ENCODE measurements around the gene CHAT.

CHAT gene

GRCh38 chr10:49688920-49689319, 75.1 kb downstream of the CHAT start:
- DNase-seq (ENCODE audit: low read depth) = no peak

- no peak for DNase-seq (ENCODE audit: low read depth)
Observed at GRCh38 chr10:49689882-49690510, 76.2 kb downstream of the CHAT start.

DNA sequence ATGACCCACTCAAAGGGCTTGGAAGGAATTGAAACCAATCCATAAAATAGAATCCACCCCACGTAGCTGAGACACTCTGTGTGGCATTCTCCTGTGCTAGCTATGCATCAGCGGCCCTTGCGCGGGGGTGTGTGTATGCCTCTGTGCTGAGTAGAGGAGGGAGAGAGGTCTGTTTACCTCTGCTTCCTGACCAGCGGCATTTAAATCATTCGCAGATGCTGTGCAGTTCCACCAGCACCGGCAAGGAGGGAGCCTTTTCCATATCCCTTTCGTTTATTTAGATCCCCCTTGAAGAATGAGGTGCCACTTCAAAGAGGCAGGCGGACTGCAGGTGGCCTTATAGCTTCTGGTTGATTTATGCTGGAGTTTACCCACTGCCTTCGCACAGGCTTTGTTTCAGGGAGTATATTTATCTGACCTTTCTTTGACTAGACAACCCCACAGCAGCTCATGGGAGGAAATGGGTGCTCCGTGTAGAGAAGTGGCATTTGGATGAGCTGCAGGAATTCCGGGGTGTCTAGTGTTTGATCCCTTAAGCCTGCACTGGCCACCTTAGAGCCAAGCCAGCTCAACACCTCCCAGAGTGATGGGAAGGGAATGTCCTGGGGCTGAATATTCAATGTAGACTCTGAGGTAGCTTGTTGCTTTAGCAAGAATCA, 77.0 kb downstream of the CHAT start:
- DNase-seq (ENCODE audit: low read depth) = no peak

DNA sequence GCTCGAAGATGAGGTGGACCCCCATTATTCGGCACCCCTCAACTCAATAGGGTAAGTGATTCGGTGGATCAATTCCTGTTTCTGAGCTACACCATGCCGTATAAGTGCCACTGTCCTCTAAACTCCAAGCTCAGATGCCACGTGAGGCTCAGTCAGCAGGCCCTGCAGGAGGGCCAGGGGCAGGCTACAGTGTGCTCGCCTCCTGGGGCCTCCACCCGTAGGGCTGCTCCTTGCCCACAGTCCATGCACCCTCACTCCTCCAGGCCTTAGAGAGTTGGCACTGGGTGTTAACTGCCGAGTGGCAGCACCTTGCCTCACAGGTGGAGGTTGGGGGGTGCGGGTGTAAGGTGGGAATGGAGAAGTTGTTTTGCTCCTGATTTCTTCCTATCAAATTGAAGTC, 77.8 kb downstream of the CHAT start:
- DNase-seq (ENCODE audit: low read depth) = no peak

- DNase-seq (ENCODE audit: low read depth) = no peak
Observed at GRCh38 chr10:49694466-49694865, 80.6 kb downstream of the CHAT start.

- no peak for DNase-seq (ENCODE audit: low read depth)
Observed at GRCh38 chr10:49696311-49696710, 82.5 kb downstream of the CHAT start.

GRCh38 chr10:49698679-49699078, 84.8 kb downstream of the CHAT start:
- no peak for DNase-seq (ENCODE audit: low read depth)

- no peak for DNase-seq (ENCODE audit: low read depth)
Observed at GRCh38 chr10:49700211-49700610, 86.4 kb downstream of the CHAT start.

GRCh38 chr10:49700997-49701396, 87.2 kb downstream of the CHAT start:
- DNase-seq (ENCODE audit: low read depth) = no peak

GRCh38 chr10:49707585-49707984, 93.7 kb downstream of the CHAT start:
- DNase-seq (ENCODE audit: low read depth) = no peak

DNA sequence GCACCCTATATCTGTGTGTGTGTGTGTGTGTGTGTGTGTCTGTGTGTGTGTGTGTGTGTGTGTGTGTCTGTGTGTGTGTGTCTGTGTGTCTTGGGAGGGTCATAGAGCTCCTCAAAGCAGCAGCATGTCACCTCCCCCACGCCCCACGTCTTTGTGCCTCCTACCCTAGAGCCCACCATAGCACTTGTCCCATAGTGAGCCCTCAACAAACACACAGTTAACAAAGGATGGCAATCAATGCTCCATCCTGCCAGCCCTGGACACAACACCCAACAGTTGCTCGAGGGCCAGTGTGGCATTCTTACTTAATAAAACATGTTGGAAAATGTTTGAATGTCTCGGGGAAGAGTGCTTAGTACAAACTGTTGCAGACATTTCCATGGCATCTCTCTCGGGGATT, 96.1 kb downstream of the CHAT start:
- DNase-seq (ENCODE audit: low read depth) = no peak

- DNase-seq (ENCODE audit: low read depth) = no peak
Observed at GRCh38 chr10:49710966-49711365, 97.1 kb downstream of the CHAT start.

DNA sequence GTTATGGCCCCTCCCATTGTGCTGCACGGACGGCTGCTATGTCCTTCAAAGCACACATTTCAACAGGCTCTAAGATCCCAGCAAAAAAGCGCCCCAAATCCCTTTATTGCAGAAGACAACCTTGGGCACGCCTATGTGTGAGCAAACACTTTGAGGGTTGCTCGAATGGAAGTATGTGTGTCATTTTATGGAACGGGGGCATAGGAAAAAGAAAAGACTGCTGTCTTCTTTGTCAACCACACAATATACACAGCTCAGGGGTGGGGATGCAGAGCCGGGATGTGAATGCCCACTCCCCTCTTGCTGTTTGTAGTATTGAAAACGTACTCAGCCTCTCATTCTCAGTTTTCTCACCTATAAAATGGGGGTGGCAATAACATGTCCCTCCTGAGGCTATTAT, 97.6 kb downstream of the CHAT start:
- no peak for DNase-seq (ENCODE audit: low read depth)

GRCh38 chr10:49713266-49713665, 99.4 kb downstream of the CHAT start:
- DNase-seq (ENCODE audit: low read depth) = no peak

Data from fibroblast of the conjunctiva (primary cell).